CMK (cell line): ENCODE results near the gene HOXC6.
"Not testable (repeated sequence)": the region's sequence is repeated elsewhere in the genome, so short reads cannot be mapped to it uniquely, and the experiment has no call there.

ENCODE experiments used
- DNase-seq: peaks from one replicate; pipeline ENCODE4 v3.0.0-alpha.2; 2010; ENCODE audit warnings: low read depth

Gene HOXC6

GRCh38 chr12:54030442-54030801, 2.2 kb downstream of the HOXC6 start:
- DNase-seq: no peak

GRCh38 chr12:54030889-54031471, 2.7 kb downstream of the HOXC6 start:
- no peak for DNase-seq

- DNase-seq: no peak
Measured at GRCh38 chr12:54031480-54031879, 3.2 kb downstream of the HOXC6 start.

GRCh38 chr12:54032086-54032619, 3.9 kb downstream of the HOXC6 start:
- DNase-seq: no peak

GRCh38 chr12:54032627-54033100, 4.4 kb downstream of the HOXC6 start, which contains the start of gene HOXC5:
Gene HOXC5 (plus strand): TSS chr12:54033050. CDS start chr12:54033123, 73 bp downstream.
- peak; percentile 42 for DNase-seq

- DNase-seq: no peak
Measured at GRCh38 chr12:54033106-54033979, 5.1 kb downstream of the HOXC6 start.

GRCh38 chr12:54033980-54034784, 5.9 kb downstream of the HOXC6 start:
- no peak for DNase-seq

DNA sequence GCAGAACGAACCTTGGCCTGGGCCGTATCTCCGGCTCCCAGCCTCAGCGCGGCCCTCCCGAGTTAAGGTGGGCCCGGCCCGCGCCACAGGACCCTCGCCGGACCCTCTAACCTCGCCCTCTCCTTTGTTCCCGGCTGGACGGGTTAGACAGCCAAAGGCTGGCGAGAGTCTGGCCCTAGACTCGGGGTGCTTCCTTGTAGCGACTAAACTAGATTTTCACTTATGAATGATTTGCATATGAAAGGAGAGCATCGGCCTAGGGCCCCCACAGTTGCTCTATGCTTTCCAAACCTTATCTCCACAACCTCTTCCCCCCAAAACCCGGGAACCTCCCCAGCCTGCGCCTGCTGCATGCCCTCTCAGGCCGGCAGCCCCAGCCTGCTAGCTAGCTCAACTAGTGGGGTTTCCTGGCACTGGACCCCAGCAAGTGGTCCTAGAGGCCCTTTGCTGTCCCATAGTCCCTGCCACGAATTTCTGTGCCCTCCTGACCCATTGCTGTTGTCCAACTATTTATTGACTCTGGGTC, 6.6 kb downstream of the HOXC6 start:
- no peak for DNase-seq

DNA sequence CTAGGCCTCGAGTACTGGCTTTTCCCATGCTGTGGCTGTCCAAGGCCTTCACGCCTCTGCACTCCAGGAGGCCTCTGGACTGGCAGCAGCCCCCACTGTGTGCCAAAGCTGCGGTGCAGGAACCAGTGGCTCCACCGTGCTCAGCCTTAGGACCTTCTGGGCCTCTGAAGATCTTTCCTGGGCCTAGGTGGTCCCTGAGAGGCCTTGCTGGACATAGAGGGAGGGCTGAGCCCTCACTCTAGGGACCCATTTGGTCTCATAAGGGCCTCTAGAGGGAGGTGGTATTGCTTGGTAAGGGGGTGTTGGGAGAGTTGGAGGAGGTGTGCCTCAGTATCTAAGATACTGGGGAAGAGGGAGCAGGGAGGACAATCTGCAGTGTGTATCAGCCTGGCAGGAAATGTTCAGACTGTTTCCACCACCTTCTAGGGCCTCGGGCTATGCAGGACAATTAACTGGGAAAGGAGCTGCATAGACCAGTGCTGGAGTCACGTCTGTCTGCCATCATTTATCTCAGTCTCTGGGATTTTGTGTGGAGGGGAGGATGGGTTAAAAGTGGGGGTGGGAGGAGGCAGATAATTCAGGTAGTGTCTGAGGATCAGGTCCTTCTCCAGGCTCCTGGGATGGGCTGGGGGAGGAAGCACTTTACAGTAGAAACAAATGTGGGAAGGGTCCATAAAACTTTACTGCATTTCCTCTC, 7.5 kb downstream of the HOXC6 start:
- no peak for DNase-seq

- DNase-seq: no peak
Measured at GRCh38 chr12:54036620-54037359, 8.6 kb downstream of the HOXC6 start.

GRCh38 chr12:54037360-54038283, 9.4 kb downstream of the HOXC6 start:
- DNase-seq: no peak

DNA sequence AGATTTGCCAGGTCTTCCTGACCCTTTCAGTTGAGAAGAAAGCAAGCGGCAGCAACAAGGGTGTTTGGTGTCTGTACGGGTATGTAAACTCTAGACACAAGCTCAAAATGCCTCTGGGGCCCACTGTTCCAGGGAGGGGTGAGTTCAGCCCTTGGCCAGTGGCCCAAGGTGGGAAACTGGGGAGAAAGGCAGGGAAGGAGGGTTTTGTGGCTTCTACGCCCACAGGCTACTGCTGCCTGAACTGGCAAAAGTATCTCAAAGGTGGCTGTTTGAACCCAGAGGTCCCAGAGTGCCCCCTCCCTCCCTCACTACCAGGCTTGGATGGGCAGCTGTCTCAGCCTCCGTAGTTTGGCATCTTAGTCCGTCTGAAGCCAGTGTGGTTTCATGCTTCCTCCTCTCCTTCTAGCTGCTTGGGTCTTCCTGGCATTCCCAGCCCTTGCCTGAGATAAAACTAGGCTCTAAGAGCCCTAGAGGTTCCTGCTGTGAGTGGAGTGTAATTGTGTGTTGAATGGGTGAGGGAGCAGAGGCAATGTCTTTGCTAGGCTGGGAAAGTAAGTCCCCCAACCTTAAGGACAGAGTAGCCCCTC, 10.1 kb downstream of the HOXC6 start:
- no peak for DNase-seq

GRCh38 chr12:54038871-54039414, 10.7 kb downstream of the HOXC6 start:
- no peak for DNase-seq

GRCh38 chr12:54039417-54040147, 11.3 kb downstream of the HOXC6 start:
- no peak for DNase-seq

- no peak for DNase-seq
Measured at GRCh38 chr12:54040148-54040494, 11.9 kb downstream of the HOXC6 start.

DNA sequence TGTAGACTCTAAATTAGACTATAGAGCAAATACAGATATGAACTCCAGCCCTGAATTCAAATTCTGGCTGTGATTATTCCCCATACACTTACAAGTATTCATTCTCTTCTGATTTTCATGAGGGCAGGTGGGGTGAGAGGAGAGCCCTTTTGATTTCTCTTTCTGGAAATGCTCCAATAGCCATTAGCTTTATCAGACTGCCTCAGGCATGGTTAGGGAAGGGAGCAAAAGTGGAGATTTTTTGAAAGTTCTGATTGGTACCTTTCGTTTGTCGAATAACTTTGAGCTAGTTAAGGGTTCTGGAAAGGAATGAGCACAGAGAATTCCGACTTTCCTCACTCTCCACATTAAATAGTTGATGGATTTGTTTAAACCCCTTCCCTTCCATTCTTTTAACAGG, 12.4 kb downstream of the HOXC6 start:
- DNase-seq: no peak

DNA sequence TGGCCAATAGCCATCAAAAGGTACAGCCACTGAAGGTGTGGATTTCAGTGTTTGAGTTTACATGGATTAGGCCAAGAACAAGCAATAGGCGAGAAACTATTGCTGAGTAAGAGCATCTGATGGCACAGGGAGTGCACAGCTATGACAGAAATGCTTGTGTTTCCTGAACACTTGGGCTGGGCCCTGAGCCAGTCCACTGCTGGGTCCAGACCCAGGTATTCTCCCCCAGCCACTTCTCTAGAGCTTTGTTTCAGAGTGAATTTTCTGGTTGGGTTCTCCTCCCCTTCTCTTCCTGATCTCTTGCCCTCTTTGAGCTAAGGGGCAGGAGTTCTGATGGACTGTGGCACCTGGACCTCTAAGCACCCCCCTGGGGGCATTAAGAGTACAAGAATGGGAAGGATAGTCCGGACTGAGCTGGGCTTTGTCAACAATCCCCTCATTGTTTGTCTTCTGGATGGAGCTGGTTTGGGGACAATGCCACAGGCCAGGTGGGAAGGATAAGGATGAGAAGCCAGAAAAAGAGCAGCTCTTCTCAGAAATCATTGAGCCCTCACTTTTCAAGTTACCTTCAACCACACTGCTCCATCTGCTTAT, 13.0 kb downstream of the HOXC6 start:
- no peak for DNase-seq

- DNase-seq: not testable (repeated sequence)
Measured at GRCh38 chr12:54042033-54042432, 13.8 kb downstream of the HOXC6 start.
